Sigmoid colon (tissue), 7 donors: ENCODE measurements around the gene MT1A. TPM values are rescaled to one million over a fixed set of nuclear protein-coding genes. Genes with fewer than 3 reads are reported as not detected.
"Not testable (repeated sequence)": the region's sequence is repeated elsewhere in the genome, so short reads cannot be mapped to it uniquely, and the experiment has no call there.

Source experiments
- DNase-seq: peaks from one replicate; pipeline ENCODE4 v3.0.0-alpha.2; 2019
- H3K27ac ChIP-seq, 4 donors: fragments of 200-600 bp; sonication (generic); one replicate each; pipeline ENCODE4 v1.5.1; 2016 to 2019; ENCODE audit warnings: mild to moderate bottlenecking in 1 of 4
- H3K27me3 ChIP-seq, 3 donors: fragments of 200-600 bp; sonication (generic); one replicate each; pipeline ENCODE4 v1.5.1; 2019; ENCODE audit warnings: mild to moderate bottlenecking in 1 of 3
- H3K36me3 ChIP-seq, 4 donors: fragments of 200-600 bp; sonication (generic); one replicate each; pipeline ENCODE4 v1.5.1; 2016 to 2019
- H3K4me1 ChIP-seq, 4 donors: fragments of 200-600 bp; sonication (generic); one replicate each; pipeline ENCODE4 v1.5.1; 2017 to 2019
- H3K4me3 ChIP-seq, 4 donors: fragments of 200-600 bp; sonication (generic); one replicate each; pipeline ENCODE4 v1.5.1; 2017 to 2019; ENCODE audit warnings: mild to moderate bottlenecking in 2 of 4, moderate library complexity in 1 of 4
- H3K9me3 ChIP-seq, 4 donors: fragments of 200-600 bp in 3 of 4; sonication (generic) in 3 of 4; one replicate each; pipeline versions ENCODE4 v1.5.1 to v1.6.1; 2013 to 2019
- EP300 ChIP-seq, 4 donors: sonication (generic); formaldehyde crosslinking; IDR thresholded peaks; one replicate each; pipeline ENCODE4 v1.6.1; 2017; ENCODE audit warnings: antibody characterized with exemption in 4 of 4
- POLR2A ChIP-seq, 2 donors: fragments of 450-650 bp; IDR thresholded peaks; one replicate each; pipeline ENCODE4 v1.6.1; 2016; ENCODE audit warnings: antibody characterized with exemption in 2 of 2, mild to moderate bottlenecking in 2 of 2, moderate library complexity in 2 of 2
- POLR2AphosphoS5 ChIP-seq, 4 donors: sonication (generic); formaldehyde crosslinking; IDR thresholded peaks; one replicate each; pipeline ENCODE4 v1.6.1; 2017; ENCODE audit warnings: antibody characterized with exemption in 4 of 4
- WGBS, 2 donors: extraction: QIAGEN DNeasy Blood & Tissue Kit; methylation state at CpG; one replicate each; pipeline ENCODE4 v1.1.7; 2013; 5-methylcytosine and 5-hydroxymethylcytosine counted together
- intact Hi-C: fragments of 100-400 bp; cut with DNase I; formaldehyde crosslinking; loops from one replicate; pipeline ENCODE4 v1.15.1; 2023
- polyA plus RNA-seq, 3 donors: library from polyadenylated mRNA; stranded (reverse); fragments of 200-250 nt; gene quantifications; one replicate each; pipeline ENCODE4 v1.2.3, GENCODE V29; 2013
- total RNA-seq, 4 donors: library from RNA; depleted of rRNA; stranded (reverse); fragments of >200 nt; gene quantifications; one replicate each; pipeline ENCODE4 v1.1.0, GENCODE V29; 2016
- TF ChIP-seq, protein P1 (sequence below), 4 experiments: fragments of 450-650 bp in 3 of 4; fragments of 200-600 bp in 1 of 4; IDR thresholded peaks; one replicate each; pipeline ENCODE4 v1.5.1; 2016 to 2019; ENCODE audit warnings: antibody characterized with exemption in 4 of 4, mild to moderate bottlenecking in 3 of 4, moderate library complexity in 2 of 4
- donor health status: healthy with polysubstance abuse.
- donor health status: Bipolar disorder and iron deficiency.
- donor health status: healthy.

MT1A gene
- total and polyA plus RNA-seq, 7 donors: 13.9 to 63.4 (median 30.3) TPM; not detected in 2

DNA sequence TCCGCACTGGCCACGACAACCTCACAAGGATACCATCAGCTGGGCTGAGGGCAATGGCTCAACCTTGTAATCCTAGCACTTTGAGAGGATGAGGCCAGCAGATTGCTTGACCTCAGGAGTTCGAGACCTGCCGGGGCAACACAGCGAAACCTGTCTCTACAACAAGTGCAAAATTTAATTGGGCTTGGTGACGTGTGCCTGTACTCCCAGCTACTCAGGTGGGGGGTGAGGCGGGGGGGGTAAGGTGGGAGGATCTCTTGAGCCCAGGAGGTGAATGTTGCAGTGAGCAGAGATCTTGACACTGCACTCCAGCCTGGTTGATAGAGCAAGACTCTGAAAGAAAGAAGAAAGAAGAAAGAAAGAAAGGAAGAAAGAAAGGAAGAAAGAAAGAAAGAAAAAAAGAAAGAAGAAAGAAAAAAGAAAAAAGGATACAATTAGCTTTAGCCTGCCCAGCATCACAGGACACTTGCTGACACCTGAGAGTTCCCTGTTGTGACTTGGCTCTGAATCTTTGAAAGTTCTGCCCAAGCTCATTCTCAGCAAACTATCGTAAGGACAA, 18.0 kb upstream of the MT1A start:
- intact Hi-C loops: no loop called here
- Histone ChIP-seq H3K4me1 (peaks cover 0 to 18% (median 10%) of the 10 kb centered on the region in 4 donors), H3K27ac (no peak overlapping the region), H3K4me3 (no peak overlapping the region), H3K27me3 (no peaks in the 10 kb centered on the region), H3K36me3 (no peaks in the 10 kb centered on the region), H3K9me3 (no peaks in the 10 kb centered on the region)
- TF ChIP-seq POLR2A (IDR thresholded peaks at IDR 0.05) (no peak), EP300 (IDR thresholded peaks at IDR 0.05) (no peak), POLR2AphosphoS5 (IDR thresholded peaks at IDR 0.05) (no peak)
- TF ChIP-seq, protein P1, sequence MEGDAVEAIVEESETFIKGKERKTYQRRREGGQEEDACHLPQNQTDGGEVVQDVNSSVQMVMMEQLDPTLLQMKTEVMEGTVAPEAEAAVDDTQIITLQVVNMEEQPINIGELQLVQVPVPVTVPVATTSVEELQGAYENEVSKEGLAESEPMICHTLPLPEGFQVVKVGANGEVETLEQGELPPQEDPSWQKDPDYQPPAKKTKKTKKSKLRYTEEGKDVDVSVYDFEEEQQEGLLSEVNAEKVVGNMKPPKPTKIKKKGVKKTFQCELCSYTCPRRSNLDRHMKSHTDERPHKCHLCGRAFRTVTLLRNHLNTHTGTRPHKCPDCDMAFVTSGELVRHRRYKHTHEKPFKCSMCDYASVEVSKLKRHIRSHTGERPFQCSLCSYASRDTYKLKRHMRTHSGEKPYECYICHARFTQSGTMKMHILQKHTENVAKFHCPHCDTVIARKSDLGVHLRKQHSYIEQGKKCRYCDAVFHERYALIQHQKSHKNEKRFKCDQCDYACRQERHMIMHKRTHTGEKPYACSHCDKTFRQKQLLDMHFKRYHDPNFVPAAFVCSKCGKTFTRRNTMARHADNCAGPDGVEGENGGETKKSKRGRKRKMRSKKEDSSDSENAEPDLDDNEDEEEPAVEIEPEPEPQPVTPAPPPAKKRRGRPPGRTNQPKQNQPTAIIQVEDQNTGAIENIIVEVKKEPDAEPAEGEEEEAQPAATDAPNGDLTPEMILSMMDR (IDR thresholded peaks at IDR 0.05): no peak
- DNase-seq: no peak
- 80 to 91% methylated on average over 8 of the region's 8 CpGs for WGBS, 2 donors

DNA sequence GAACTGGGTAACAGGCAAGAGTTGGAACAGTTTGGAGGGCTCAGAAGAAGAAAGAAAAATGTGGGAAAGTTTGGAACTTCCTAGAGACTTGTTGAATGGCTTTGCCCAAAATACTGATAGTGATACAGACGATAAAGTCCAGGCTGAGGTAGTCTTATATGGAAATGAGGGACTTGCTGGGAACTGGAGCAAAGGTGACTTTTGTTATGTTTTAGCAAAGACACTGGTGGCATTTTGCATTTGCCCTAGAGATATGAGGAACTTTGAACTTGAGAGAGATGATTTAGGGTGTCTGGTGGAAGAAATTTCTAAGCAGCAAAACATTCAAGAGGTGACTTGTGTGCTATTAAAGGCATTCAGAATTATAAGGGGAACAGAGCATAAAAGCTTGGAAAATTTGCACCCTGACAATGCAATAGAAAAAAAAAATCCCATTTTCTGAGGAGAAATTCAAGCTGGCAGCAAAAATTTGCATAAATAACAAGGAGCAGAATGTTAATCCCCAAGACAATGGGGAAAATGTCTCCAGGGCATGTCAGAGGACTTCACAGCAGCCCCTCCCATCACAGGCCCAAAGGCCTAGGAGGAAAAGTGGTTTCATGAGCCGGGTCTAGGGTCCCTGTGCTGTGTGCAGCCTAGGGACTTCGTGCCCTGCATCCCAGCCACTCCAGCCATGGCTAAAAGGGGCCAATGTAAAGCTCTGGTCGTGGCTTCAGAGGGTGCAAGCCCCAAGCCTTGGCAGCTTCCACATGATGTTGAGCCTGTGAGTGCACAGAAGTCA, 16.6 kb upstream of the MT1A start:
- 73 to 82% methylated on average over 4 of the region's 4 CpGs for WGBS, 2 donors
- H3K9me3 ChIP-seq, H3K4me3 ChIP-seq, H3K36me3 ChIP-seq, H3K27me3 ChIP-seq, DNase-seq, intact Hi-C loops: not testable (repeated sequence)
- peak overlapping the region in 1 of 4 donors; percentile 8 for H3K27ac ChIP-seq
- H3K4me1 ChIP-seq: peaks cover 0 to 28% (median 19%) of the 10 kb centered on the region in 4 donors

DNA sequence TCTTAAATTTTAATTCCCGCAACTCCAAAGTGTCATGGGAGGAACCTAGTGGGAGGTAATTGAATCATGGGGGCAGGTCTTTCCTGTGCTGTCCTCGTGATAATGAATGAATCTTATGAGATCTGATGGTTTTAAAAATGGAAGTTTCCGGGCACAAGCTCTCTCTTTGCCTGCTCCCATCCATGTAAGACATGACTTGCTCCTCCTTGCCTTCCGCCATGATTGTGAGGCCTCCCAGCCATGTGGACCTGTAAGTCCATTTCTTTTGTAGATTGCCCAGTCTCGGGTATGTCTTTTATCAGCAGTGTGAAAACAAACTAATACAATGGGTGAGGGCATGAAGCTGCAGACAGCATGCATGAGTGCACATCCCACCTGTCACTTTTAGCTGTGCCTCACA, 15.3 kb upstream of the MT1A start:
- H3K4me3 ChIP-seq, intact Hi-C loops, H3K27ac ChIP-seq, H3K27me3 ChIP-seq, H3K36me3 ChIP-seq, H3K9me3 ChIP-seq: not testable (repeated sequence)
- 94 to 95% methylated on average over 5 of the region's 5 CpGs for WGBS, 2 donors
- peaks cover 0 to 23% (median 19%) of the 10 kb centered on the region in 4 donors for H3K4me1 ChIP-seq
- DNase-seq: peak; percentile 29

DNA sequence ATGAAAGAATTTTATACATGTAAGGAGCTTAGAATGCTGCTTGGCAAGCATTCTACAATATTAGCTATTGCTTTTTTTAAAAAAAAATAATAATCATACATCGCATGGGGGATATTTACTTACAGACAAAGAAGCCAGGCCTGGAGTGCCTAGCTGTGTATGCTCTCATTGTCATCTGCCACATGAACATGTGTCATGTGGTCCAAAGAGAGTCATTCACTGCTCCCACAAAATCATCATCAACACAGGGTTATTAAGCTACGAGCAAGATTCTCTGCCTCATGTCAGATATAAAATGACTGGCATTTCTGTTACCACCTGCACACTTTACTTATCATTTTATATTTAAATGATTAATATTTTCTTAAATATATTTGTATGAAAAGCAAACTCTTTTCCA, 14.8 kb upstream of the MT1A start:
- WGBS, 2 donors: 94 to 96% methylated on average over 2 of the region's 2 CpGs
- Histone ChIP-seq H3K36me3 (no peaks in the 10 kb centered on the region), H3K9me3 (no peaks in the 10 kb centered on the region), H3K27ac (no peak overlapping the region), H3K4me1 (peaks cover 0 to 23% (median 19%) of the 10 kb centered on the region in 4 donors), H3K4me3 (no peak overlapping the region), H3K27me3 (no peaks in the 10 kb centered on the region)
- no peak for DNase-seq
- no peak for TF ChIP-seq EP300 (IDR thresholded peaks at IDR 0.05)
- TF ChIP-seq POLR2A (IDR thresholded peaks at IDR 0.05): no peak
- TF ChIP-seq POLR2AphosphoS5 (IDR thresholded peaks at IDR 0.05): no peak
- TF ChIP-seq, protein P1 (IDR thresholded peaks at IDR 0.05): no peak
- intact Hi-C loops: loop anchor here (2.0 kb wide), 1 partner anchor 59 kb away; the partner anchor contains the start of gene MT1X

DNA sequence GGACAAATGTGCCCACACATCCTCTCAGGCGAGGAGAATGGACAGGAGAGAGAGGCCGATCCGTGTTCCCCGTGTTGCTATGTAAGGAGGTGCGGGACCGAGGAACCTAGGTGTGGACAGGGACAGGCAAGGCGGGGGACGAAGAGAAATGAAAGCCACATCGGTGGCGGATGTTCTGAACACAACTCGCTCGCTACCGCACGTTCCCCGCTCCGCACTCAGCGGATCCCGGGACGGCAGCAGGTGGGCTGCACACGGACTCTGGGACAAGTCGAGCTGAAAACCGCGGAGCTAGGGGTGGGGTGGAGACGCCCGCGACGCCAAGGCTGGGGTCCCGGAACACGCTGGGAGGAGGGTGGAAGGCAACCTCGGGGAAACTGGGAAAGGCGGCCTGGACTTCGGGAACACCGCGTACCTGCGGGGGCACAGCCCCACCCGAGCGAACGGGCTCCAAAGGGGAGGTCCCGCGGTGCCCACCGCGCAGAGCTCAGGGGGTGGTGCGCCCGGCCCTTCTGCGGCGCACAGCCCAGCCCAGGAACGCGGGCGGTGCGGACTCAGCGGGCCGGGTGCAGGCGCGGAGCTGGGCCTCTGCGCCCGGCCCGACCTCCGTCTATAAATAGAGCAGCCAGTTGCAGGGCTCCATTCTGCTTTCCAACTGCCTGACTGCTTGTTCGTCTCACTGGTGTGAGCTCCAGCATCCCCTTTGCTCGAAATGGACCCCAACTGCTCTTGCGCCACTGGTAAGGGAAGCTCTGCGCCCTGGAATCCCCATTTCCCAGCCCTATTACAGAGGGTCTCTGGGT, 13.1 kb upstream of the MT1A start, which contains the start of gene MT1E:
MT1E (plus strand) TSS at position 642 of the 803 bp plus-strand sequence; CDS start at position 713, 71 bp downstream.
- no peaks in the 10 kb centered on the region for H3K27me3 ChIP-seq
- H3K36me3 ChIP-seq: no peaks in the 10 kb centered on the region
- H3K27ac ChIP-seq: peak within 1 kb of the TSS; percentile 89 to 92 (median 90)
- no peaks in the 10 kb centered on the region for H3K9me3 ChIP-seq
- intact Hi-C loops: loop anchor here (1.0 to 2.0 kb wide), 2 partner anchors 17 to 57 kb away; partner anchors contain the start of genes MT1X and MT2A
- H3K4me3 ChIP-seq: peak within 1 kb of the TSS; percentile 52 to 68 (median 58)
- WGBS, 2 donors: 1 to 3% methylated on average over 62 of the region's 62 CpGs
- H3K4me1 ChIP-seq: peaks cover 0 to 23% (median 19%) of the 10 kb centered on the region in 4 donors
- DNase-seq: peak; percentile 95
- TF ChIP-seq POLR2A (IDR thresholded peaks at IDR 0.05) (peak; percentile 83 to 85), EP300 (IDR thresholded peaks at IDR 0.05) (peak in 3 of 4 donors; percentile 52 to 87 (median 83)), POLR2AphosphoS5 (IDR thresholded peaks at IDR 0.05) (peak; percentile 83 to 97 (median 94))
- TF ChIP-seq, protein P1 (IDR thresholded peaks at IDR 0.05): no peak
